NCI-H748 treated with DMSO at 0.1 percent for 48 hours (cell line): ENCODE measurements around the gene EMID1.

Experiments used
- DNase-seq: peaks from one replicate; lab custom pipeline; 2025; lab: John Stamatoyannopoulos, UW

Gene EMID1

GRCh38 chr22:29205594-29206371 is at the start of gene EMID1:
Gene EMID1 (plus strand): TSS chr22:29205896. CDS start chr22:29206039, 143 bp downstream.
- no peak for DNase-seq

- no peak for DNase-seq
Measured at GRCh38 chr22:29155966-29156365, 49.7 kb upstream of the EMID1 start.

GRCh38 chr22:29156507-29156906 is 49.2 kb upstream of the EMID1 start:
- DNase-seq = no peak

GRCh38 chr22:29157759-29158535 is 47.7 kb upstream of the EMID1 start:
- DNase-seq = no peak

- DNase-seq = no peak
Measured at GRCh38 chr22:29158546-29158945, 47.1 kb upstream of the EMID1 start.

- no peak for DNase-seq
Measured at GRCh38 chr22:29163808-29164207, 41.9 kb upstream of the EMID1 start.

GRCh38 chr22:29165321-29166060 is 40.2 kb upstream of the EMID1 start:
- no peak for DNase-seq

GRCh38 chr22:29166180-29166579 is 39.5 kb upstream of the EMID1 start:
- DNase-seq = no peak

- DNase-seq = no peak
Measured at GRCh38 chr22:29167032-29167911, 38.4 kb upstream of the EMID1 start.

- no peak for DNase-seq
Measured at GRCh38 chr22:29171721-29172120, 34.0 kb upstream of the EMID1 start.

- DNase-seq = no peak
Measured at GRCh38 chr22:29172216-29172615, 33.5 kb upstream of the EMID1 start.

GRCh38 chr22:29175312-29175835 is 30.3 kb upstream of the EMID1 start:
- DNase-seq = no peak

- no peak for DNase-seq
Measured at GRCh38 chr22:29183971-29184848, 21.5 kb upstream of the EMID1 start.

- no peak for DNase-seq
Measured at GRCh38 chr22:29184849-29185490, 20.7 kb upstream of the EMID1 start.

GRCh38 chr22:29186302-29186701 is 19.4 kb upstream of the EMID1 start:
- DNase-seq = no peak

GRCh38 chr22:29187831-29188230 is 17.9 kb upstream of the EMID1 start:
- DNase-seq = no peak

GRCh38 chr22:29190051-29190450 is 15.6 kb upstream of the EMID1 start:
- no peak for DNase-seq

GRCh38 chr22:29190918-29191317 is 14.8 kb upstream of the EMID1 start:
- no peak for DNase-seq

- no peak for DNase-seq
Measured at GRCh38 chr22:29193021-29193420, 12.7 kb upstream of the EMID1 start.

GRCh38 chr22:29194184-29194583 is 11.5 kb upstream of the EMID1 start:
- no peak for DNase-seq
